HepG2 (cell line): ENCODE measurements around the gene LDB2. TPM values are rescaled to one million over a fixed set of nuclear protein-coding genes. Genes with fewer than 3 reads are reported as not detected.

ENCODE experiments used
- ATF7 ChIP-seq, 2 experiments: fragments of 450-650 bp in 1 of 2; sonication (generic) in 1 of 2; formaldehyde crosslinking in 1 of 2; IDR thresholded peaks; 2 replicates each; pipeline versions ENCODE4 v1.4.0 to v1.6.1; 2016 to 2020; ENCODE audit warnings: antibody characterized with exemption in 1 of 2, mild to moderate bottlenecking in 1 of 2, missing genetic modification reagents in 1 of 2
- FOSL1 ChIP-seq: sonication (generic); formaldehyde crosslinking; IDR thresholded peaks from 2 replicates; pipeline ENCODE4 v1.9.0; 2021; ENCODE audit warnings: missing genetic modification reagents, borderline replicate concordance
- HHEX ChIP-seq: IDR thresholded peaks from 2 replicates; pipeline ENCODE4 v1.6.1; 2016; ENCODE audit warnings: control low read depth
- NFIC ChIP-seq: IDR thresholded peaks from 2 replicates; pipeline ENCODE4 v1.6.1; 2012; ENCODE audit warnings: mild to moderate bottlenecking, low read length, inconsistent platforms
- PHF8 ChIP-seq: sonication (generic); formaldehyde crosslinking; IDR thresholded peaks from 2 replicates; pipeline ENCODE4 v1.5.0; 2020; ENCODE audit warnings: missing genetic modification reagents
- RBFOX2 ChIP-seq: fragments of 200-400 bp; formaldehyde crosslinking; IDR thresholded peaks from 2 replicates; pipeline ENCODE4 v1.6.1; 2017; ENCODE audit warnings: low read depth, mild to moderate bottlenecking, low read length
- SOX6 ChIP-seq, 2 experiments: fragments of 450-650 bp in 1 of 2; sonication (generic) in 1 of 2; formaldehyde crosslinking in 1 of 2; IDR thresholded peaks; 2 replicates each; pipeline versions ENCODE4 v1.4.0 to v1.6.1; 2017 to 2020; ENCODE audit warnings: antibody characterized with exemption in 1 of 2, mild to moderate bottlenecking in 1 of 2, missing genetic modification reagents in 1 of 2
- TBX2 ChIP-seq: sonication (generic); formaldehyde crosslinking; IDR thresholded peaks from 2 replicates; pipeline ENCODE4 v1.5.0; 2020; ENCODE audit warnings: missing genetic modification reagents, mild to moderate bottlenecking, borderline replicate concordance
- ZBTB42 ChIP-seq: sonication (generic); formaldehyde crosslinking; IDR thresholded peaks from 2 replicates; pipeline ENCODE4 v1.5.0; 2020; ENCODE audit warnings: mild to moderate bottlenecking, missing genetic modification reagents
- ZNF337 ChIP-seq: sonication (generic); formaldehyde crosslinking; IDR thresholded peaks from 2 replicates; pipeline ENCODE4 v1.5.1; 2020; ENCODE audit warnings: missing genetic modification reagents, low read depth, mild to moderate bottlenecking, borderline replicate concordance
- ZNF589 ChIP-seq: sonication (generic); formaldehyde crosslinking; conservative IDR thresholded peaks from 2 replicates; pipeline ENCODE4 v1.8.0; 2022; ENCODE audit warnings: mild to moderate bottlenecking, moderate library complexity, missing genetic modification reagents
- ZNF670 ChIP-seq: sonication (generic); formaldehyde crosslinking; IDR thresholded peaks from 2 replicates; pipeline ENCODE4 v1.8.0; 2022; ENCODE audit warnings: mild to moderate bottlenecking, missing genetic modification reagents, borderline replicate concordance
- ZNF839 ChIP-seq: sonication (generic); formaldehyde crosslinking; IDR thresholded peaks from 2 replicates; pipeline ENCODE4 v1.4.0; 2020; ENCODE audit warnings: missing genetic modification reagents, mild to moderate bottlenecking, borderline replicate concordance
- ZSCAN12 ChIP-seq: sonication (generic); formaldehyde crosslinking; IDR thresholded peaks from 2 replicates; pipeline ENCODE4 v1.9.0; 2021; ENCODE audit warnings: mild to moderate bottlenecking, missing genetic modification reagents
- polyA plus RNA-seq, 8 experiments: library from polyadenylated mRNA; depleted of rRNA in 3 of 8; stranded (reverse) in 7 of 8; unstranded in 1 of 8; fragments of >200 nt; fragmentation: Illumina TruSeq in 4 of 8; extraction: Trizol in 4 of 8; gene quantifications; 2 replicates each; pipeline versions ENCODE4 v1.2.1 to v1.2.3, GENCODE V29; 2011 to 2016; ENCODE audit warnings: low read depth in 4 of 8, missing spikeins in 1 of 8, mixed read lengths in 1 of 8; ENCODE audit not compliant: insufficient read depth in 1 of 8
- total RNA-seq, 5 experiments: library from RNA; depleted of rRNA; stranded (reverse); fragments of >200 nt; fragmentation: Illumina TruSeq; extraction: Trizol; gene quantifications; 2 replicates each; pipeline ENCODE4 v1.2.3, GENCODE V29; 2016; ENCODE audit warnings: low read depth in 1 of 5
- TF ChIP-seq, protein P1 (sequence below): sonication (generic); formaldehyde crosslinking; IDR thresholded peaks from 2 replicates; pipeline ENCODE4 v1.4.0; 2020; ENCODE audit warnings: missing genetic modification reagents, mild to moderate bottlenecking, borderline replicate concordance
- TF ChIP-seq, protein P2 (sequence below): sonication (generic); formaldehyde crosslinking; IDR thresholded peaks from 2 replicates; pipeline ENCODE4 v1.5.0; 2020; ENCODE audit warnings: mild to moderate bottlenecking, missing genetic modification reagents, borderline replicate concordance
- TF ChIP-seq, protein P3 (sequence below): sonication (generic); formaldehyde crosslinking; IDR thresholded peaks from 2 replicates; pipeline ENCODE4 v1.9.0; 2021; ENCODE audit warnings: mild to moderate bottlenecking, missing genetic modification reagents

The LDB2 gene
- total and polyA plus RNA-seq, 2 of the 13 experiments (the other 11 are each of a cell fraction or from before 2014, with no cell fraction given) = not detected

DNA sequence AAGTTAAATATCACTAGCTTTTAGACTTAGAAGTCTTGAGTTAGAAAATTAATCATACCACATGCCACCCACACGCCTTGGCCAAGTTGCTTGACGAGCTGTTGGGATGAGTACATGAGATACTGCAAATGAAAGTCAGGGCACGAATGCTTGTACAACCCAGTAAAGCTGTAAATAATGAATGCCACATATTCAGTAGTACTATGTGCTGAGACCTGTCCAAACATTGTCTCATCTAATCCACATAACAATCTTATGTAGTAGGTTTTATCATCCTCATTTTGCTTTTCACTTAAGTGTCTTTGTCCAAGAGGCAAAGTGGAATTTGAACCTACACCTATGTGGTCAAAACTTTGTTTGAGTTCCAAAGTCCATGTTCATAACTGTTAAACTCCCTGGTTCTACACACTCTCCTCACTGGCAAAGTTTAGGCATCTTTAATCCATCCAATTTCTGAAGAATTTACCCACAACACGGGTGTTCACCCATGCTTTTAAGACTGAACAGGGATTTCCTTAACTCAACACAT, 74.1 kb downstream of the LDB2 start (continued):
- TF ChIP-seq TBX2 (CRISPR knock-in tag) (peak; percentile 62; the same call in 1 of the 2 replicates), NFIC (peak; percentile 48; the same call in 1 of the 2 replicates), ATF7 (IDR thresholded peaks at IDR 0.05) (no peak), ATF7 (CRISPR knock-in tag; IDR thresholded peaks at IDR 0.05) (no peak), ZNF839 (no peak), ZSCAN12 (no peak), SOX6 (IDR thresholded peaks at IDR 0.05) (no peak), SOX6 (CRISPR knock-in tag; IDR thresholded peaks at IDR 0.05) (peak; percentile 70; the same call in 1 of the 2 replicates), HHEX (CRISPR knock-in tag) (no peak), ZNF589 (CRISPR knock-in tag) (no peak), FOSL1 (no peak), PHF8 (CRISPR knock-in tag) (no peak), ZNF670 (CRISPR knock-in tag) (no peak), ZNF337 (CRISPR knock-in tag) (no peak), RBFOX2 (no peak), ZBTB42 (CRISPR knock-in tag) (no peak)
- TF ChIP-seq, protein P1, sequence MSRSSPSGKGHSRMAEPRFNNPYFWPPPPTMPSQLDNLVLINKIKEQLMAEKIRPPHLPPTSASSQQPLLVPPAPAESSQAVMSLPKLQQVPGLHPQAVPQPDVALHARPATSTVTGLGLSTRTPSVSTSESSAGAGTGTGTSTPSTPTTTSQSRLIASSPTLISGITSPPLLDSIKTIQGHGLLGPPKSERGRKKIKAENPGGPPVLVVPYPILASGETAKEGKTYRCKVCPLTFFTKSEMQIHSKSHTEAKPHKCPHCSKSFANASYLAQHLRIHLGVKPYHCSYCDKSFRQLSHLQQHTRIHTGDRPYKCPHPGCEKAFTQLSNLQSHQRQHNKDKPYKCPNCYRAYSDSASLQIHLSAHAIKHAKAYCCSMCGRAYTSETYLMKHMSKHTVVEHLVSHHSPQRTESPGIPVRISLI (CRISPR knock-in tag) = no peak
- TF ChIP-seq, protein P2, sequence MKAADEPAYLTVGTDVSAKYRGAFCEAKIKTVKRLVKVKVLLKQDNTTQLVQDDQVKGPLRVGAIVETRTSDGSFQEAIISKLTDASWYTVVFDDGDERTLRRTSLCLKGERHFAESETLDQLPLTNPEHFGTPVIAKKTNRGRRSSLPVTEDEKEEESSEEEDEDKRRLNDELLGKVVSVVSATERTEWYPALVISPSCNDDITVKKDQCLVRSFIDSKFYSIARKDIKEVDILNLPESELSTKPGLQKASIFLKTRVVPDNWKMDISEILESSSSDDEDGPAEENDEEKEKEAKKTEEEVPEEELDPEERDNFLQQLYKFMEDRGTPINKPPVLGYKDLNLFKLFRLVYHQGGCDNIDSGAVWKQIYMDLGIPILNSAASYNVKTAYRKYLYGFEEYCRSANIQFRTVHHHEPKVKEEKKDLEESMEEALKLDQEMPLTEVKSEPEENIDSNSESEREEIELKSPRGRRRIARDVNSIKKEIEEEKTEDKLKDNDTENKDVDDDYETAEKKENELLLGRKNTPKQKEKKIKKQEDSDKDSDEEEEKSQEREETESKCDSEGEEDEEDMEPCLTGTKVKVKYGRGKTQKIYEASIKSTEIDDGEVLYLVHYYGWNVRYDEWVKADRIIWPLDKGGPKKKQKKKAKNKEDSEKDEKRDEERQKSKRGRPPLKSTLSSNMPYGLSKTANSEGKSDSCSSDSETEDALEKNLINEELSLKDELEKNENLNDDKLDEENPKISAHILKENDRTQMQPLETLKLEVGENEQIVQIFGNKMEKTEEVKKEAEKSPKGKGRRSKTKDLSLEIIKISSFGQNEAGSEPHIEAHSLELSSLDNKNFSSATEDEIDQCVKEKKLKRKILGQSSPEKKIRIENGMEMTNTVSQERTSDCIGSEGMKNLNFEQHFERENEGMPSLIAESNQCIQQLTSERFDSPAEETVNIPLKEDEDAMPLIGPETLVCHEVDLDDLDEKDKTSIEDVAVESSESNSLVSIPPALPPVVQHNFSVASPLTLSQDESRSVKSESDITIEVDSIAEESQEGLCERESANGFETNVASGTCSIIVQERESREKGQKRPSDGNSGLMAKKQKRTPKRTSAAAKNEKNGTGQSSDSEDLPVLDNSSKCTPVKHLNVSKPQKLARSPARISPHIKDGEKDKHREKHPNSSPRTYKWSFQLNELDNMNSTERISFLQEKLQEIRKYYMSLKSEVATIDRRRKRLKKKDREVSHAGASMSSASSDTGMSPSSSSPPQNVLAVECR (CRISPR knock-in tag) = no peak
- TF ChIP-seq, protein P3, sequence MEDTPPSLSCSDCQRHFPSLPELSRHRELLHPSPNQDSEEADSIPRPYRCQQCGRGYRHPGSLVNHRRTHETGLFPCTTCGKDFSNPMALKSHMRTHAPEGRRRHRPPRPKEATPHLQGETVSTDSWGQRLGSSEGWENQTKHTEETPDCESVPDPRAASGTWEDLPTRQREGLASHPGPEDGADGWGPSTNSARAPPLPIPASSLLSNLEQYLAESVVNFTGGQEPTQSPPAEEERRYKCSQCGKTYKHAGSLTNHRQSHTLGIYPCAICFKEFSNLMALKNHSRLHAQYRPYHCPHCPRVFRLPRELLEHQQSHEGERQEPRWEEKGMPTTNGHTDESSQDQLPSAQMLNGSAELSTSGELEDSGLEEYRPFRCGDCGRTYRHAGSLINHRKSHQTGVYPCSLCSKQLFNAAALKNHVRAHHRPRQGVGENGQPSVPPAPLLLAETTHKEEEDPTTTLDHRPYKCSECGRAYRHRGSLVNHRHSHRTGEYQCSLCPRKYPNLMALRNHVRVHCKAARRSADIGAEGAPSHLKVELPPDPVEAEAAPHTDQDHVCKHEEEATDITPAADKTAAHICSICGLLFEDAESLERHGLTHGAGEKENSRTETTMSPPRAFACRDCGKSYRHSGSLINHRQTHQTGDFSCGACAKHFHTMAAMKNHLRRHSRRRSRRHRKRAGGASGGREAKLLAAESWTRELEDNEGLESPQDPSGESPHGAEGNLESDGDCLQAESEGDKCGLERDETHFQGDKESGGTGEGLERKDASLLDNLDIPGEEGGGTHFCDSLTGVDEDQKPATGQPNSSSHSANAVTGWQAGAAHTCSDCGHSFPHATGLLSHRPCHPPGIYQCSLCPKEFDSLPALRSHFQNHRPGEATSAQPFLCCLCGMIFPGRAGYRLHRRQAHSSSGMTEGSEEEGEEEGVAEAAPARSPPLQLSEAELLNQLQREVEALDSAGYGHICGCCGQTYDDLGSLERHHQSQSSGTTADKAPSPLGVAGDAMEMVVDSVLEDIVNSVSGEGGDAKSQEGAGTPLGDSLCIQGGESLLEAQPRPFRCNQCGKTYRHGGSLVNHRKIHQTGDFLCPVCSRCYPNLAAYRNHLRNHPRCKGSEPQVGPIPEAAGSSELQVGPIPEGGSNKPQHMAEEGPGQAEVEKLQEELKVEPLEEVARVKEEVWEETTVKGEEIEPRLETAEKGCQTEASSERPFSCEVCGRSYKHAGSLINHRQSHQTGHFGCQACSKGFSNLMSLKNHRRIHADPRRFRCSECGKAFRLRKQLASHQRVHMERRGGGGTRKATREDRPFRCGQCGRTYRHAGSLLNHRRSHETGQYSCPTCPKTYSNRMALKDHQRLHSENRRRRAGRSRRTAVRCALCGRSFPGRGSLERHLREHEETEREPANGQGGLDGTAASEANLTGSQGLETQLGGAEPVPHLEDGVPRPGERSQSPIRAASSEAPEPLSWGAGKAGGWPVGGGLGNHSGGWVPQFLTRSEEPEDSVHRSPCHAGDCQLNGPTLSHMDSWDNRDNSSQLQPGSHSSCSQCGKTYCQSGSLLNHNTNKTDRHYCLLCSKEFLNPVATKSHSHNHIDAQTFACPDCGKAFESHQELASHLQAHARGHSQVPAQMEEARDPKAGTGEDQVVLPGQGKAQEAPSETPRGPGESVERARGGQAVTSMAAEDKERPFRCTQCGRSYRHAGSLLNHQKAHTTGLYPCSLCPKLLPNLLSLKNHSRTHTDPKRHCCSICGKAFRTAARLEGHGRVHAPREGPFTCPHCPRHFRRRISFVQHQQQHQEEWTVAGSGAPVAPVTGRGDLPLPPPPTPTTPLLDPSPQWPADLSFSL (CRISPR knock-in tag) = no peak
